ENCODE data around the gene MRPL27.
"Not testable (repeated sequence)": the region's sequence is repeated elsewhere in the genome, so short reads cannot be mapped to it uniquely, and the experiment has no call there.

Gene MRPL27

GRCh38 chr17:50372758-50373556 is at the start of gene MRPL27, which contains the start of gene EME1:
TSS of gene MRPL27 (minus strand) at chr17:50373184. CDS start at chr17:50373170, 14 bp downstream.
TSS of gene EME1 (plus strand) at chr17:50373229. CDS start at chr17:50375209, 1,980 bp downstream.
- peak within 1 kb of the TSS; percentile 94 for H3K4me3 ChIP-seq (ENCODE audit: low read length)

GRCh38 chr17:50422738-50423137 is 49.8 kb upstream of the MRPL27 start:
- H3K27me3 ChIP-seq (ENCODE audit: control insufficient read depth, insufficient read depth, low read length) = no peaks in the 10 kb centered on the region
- no peak overlapping the region for H3K4me3 ChIP-seq (ENCODE audit: low read length)
- no peak overlapping the region for H3K9ac ChIP-seq (ENCODE audit: low read length)
- no peaks in the 10 kb centered on the region for H3K36me3 ChIP-seq (ENCODE audit: control insufficient read depth, insufficient read depth, low read length)
- no peaks in the 10 kb centered on the region for H3K9me3 ChIP-seq (ENCODE audit: control insufficient read depth, low read length)
- peaks cover 55% of the 10 kb centered on the region for H3K4me1 ChIP-seq (ENCODE audit: control insufficient read depth, insufficient read depth, low read length)

More at GRCh38 chr17:50372758-50373556, at the start of gene MRPL27, which contains the start of gene EME1:
- H3K9me3 ChIP-seq (ENCODE audit: control insufficient read depth, low read length) = no peaks in the 10 kb centered on the region
- H3K4me1 ChIP-seq (ENCODE audit: control insufficient read depth, insufficient read depth, low read length) = peaks cover 12% of the 10 kb centered on the region
- H3K36me3 ChIP-seq (ENCODE audit: control insufficient read depth, insufficient read depth, low read length) = peaks cover 10% of the 10 kb centered on the region
- H3K9ac ChIP-seq (ENCODE audit: low read length) = peak within 1 kb of the TSS; percentile 75
- H3K27me3 ChIP-seq (ENCODE audit: control insufficient read depth, insufficient read depth, low read length) = no peaks in the 10 kb centered on the region

- Histone ChIP-seq H3K9me3 (ENCODE audit: control insufficient read depth, low read length) (no peaks in the 10 kb centered on the region), H3K4me3 (ENCODE audit: low read length) (no peak overlapping the region), H3K4me1 (ENCODE audit: control insufficient read depth, insufficient read depth, low read length) (peaks cover 42% of the 10 kb centered on the region), H3K9ac (ENCODE audit: low read length) (peak overlapping the region; percentile 73), H3K27me3 (ENCODE audit: control insufficient read depth, insufficient read depth, low read length) (no peaks in the 10 kb centered on the region), H3K36me3 (ENCODE audit: control insufficient read depth, insufficient read depth, low read length) (no peaks in the 10 kb centered on the region)
Observed at GRCh38 chr17:50421308-50422051, 48.5 kb upstream of the MRPL27 start.

GRCh38 chr17:50420419-50421112 is 47.6 kb upstream of the MRPL27 start:
- Histone ChIP-seq H3K9me3 (ENCODE audit: control insufficient read depth, low read length) (no peaks in the 10 kb centered on the region), H3K27me3 (ENCODE audit: control insufficient read depth, insufficient read depth, low read length) (no peaks in the 10 kb centered on the region), H3K4me1 (ENCODE audit: control insufficient read depth, insufficient read depth, low read length) (peaks cover 37% of the 10 kb centered on the region), H3K36me3 (ENCODE audit: control insufficient read depth, insufficient read depth, low read length) (no peaks in the 10 kb centered on the region), H3K9ac (ENCODE audit: low read length) (no peak overlapping the region), H3K4me3 (ENCODE audit: low read length) (no peak overlapping the region)

GRCh38 chr17:50419577-50419976 is 46.6 kb upstream of the MRPL27 start:
- peaks cover 28% of the 10 kb centered on the region for H3K4me1 ChIP-seq (ENCODE audit: control insufficient read depth, insufficient read depth, low read length)
- H3K4me3 ChIP-seq (ENCODE audit: low read length); H3K27me3 ChIP-seq (ENCODE audit: control insufficient read depth, insufficient read depth, low read length); H3K9ac ChIP-seq (ENCODE audit: low read length); H3K36me3 ChIP-seq (ENCODE audit: control insufficient read depth, insufficient read depth, low read length); H3K9me3 ChIP-seq (ENCODE audit: control insufficient read depth, low read length): not testable (repeated sequence)

GRCh38 chr17:50414808-50415207 is 41.8 kb upstream of the MRPL27 start:
- H3K4me1 ChIP-seq (ENCODE audit: control insufficient read depth, insufficient read depth, low read length) = no peaks in the 10 kb centered on the region
- no peak overlapping the region for H3K4me3 ChIP-seq (ENCODE audit: low read length)
- no peak overlapping the region for H3K9ac ChIP-seq (ENCODE audit: low read length)
- H3K36me3 ChIP-seq (ENCODE audit: control insufficient read depth, insufficient read depth, low read length) = no peaks in the 10 kb centered on the region
- no peaks in the 10 kb centered on the region for H3K27me3 ChIP-seq (ENCODE audit: control insufficient read depth, insufficient read depth, low read length)
- no peaks in the 10 kb centered on the region for H3K9me3 ChIP-seq (ENCODE audit: control insufficient read depth, low read length)

- Histone ChIP-seq H3K9me3 (ENCODE audit: control insufficient read depth, low read length) (no peaks in the 10 kb centered on the region), H3K9ac (ENCODE audit: low read length) (no peak overlapping the region), H3K27me3 (ENCODE audit: control insufficient read depth, insufficient read depth, low read length) (no peaks in the 10 kb centered on the region), H3K4me3 (ENCODE audit: low read length) (no peak overlapping the region), H3K4me1 (ENCODE audit: control insufficient read depth, insufficient read depth, low read length) (no peaks in the 10 kb centered on the region), H3K36me3 (ENCODE audit: control insufficient read depth, insufficient read depth, low read length) (no peaks in the 10 kb centered on the region)
Observed at GRCh38 chr17:50412188-50412732, 39.3 kb upstream of the MRPL27 start.

- no peaks in the 10 kb centered on the region for H3K27me3 ChIP-seq (ENCODE audit: control insufficient read depth, insufficient read depth, low read length)
- H3K36me3 ChIP-seq (ENCODE audit: control insufficient read depth, insufficient read depth, low read length) = no peaks in the 10 kb centered on the region
- no peaks in the 10 kb centered on the region for H3K4me1 ChIP-seq (ENCODE audit: control insufficient read depth, insufficient read depth, low read length)
- no peak overlapping the region for H3K9ac ChIP-seq (ENCODE audit: low read length)
- no peaks in the 10 kb centered on the region for H3K9me3 ChIP-seq (ENCODE audit: control insufficient read depth, low read length)
- H3K4me3 ChIP-seq (ENCODE audit: low read length) = no peak overlapping the region
Observed at GRCh38 chr17:50407921-50408320, 34.9 kb upstream of the MRPL27 start.

GRCh38 chr17:50406578-50406977 is 33.6 kb upstream of the MRPL27 start:
- Histone ChIP-seq H3K4me3 (ENCODE audit: low read length) (no peak overlapping the region), H3K4me1 (ENCODE audit: control insufficient read depth, insufficient read depth, low read length) (no peaks in the 10 kb centered on the region), H3K36me3 (ENCODE audit: control insufficient read depth, insufficient read depth, low read length) (no peaks in the 10 kb centered on the region), H3K9ac (ENCODE audit: low read length) (no peak overlapping the region), H3K9me3 (ENCODE audit: control insufficient read depth, low read length) (no peaks in the 10 kb centered on the region), H3K27me3 (ENCODE audit: control insufficient read depth, insufficient read depth, low read length) (no peaks in the 10 kb centered on the region)

- H3K36me3 ChIP-seq (ENCODE audit: control insufficient read depth, insufficient read depth, low read length); H3K27me3 ChIP-seq (ENCODE audit: control insufficient read depth, insufficient read depth, low read length); H3K9me3 ChIP-seq (ENCODE audit: control insufficient read depth, low read length); H3K4me1 ChIP-seq (ENCODE audit: control insufficient read depth, insufficient read depth, low read length); H3K9ac ChIP-seq (ENCODE audit: low read length); H3K4me3 ChIP-seq (ENCODE audit: low read length): not testable (repeated sequence)
Observed at GRCh38 chr17:50405351-50405750, 32.4 kb upstream of the MRPL27 start.

GRCh38 chr17:50399591-50399990 is 26.6 kb upstream of the MRPL27 start:
- H3K36me3 ChIP-seq (ENCODE audit: control insufficient read depth, insufficient read depth, low read length); H3K9me3 ChIP-seq (ENCODE audit: control insufficient read depth, low read length); H3K9ac ChIP-seq (ENCODE audit: low read length): not testable (repeated sequence)

GRCh38 chr17:50398672-50399071 is 25.7 kb upstream of the MRPL27 start:
- H3K4me1 ChIP-seq (ENCODE audit: control insufficient read depth, insufficient read depth, low read length); H3K9me3 ChIP-seq (ENCODE audit: control insufficient read depth, low read length); H3K4me3 ChIP-seq (ENCODE audit: low read length); H3K27me3 ChIP-seq (ENCODE audit: control insufficient read depth, insufficient read depth, low read length); H3K9ac ChIP-seq (ENCODE audit: low read length); H3K36me3 ChIP-seq (ENCODE audit: control insufficient read depth, insufficient read depth, low read length): not testable (repeated sequence)

More at GRCh38 chr17:50399591-50399990, 26.6 kb upstream of the MRPL27 start:
- H3K27me3 ChIP-seq (ENCODE audit: control insufficient read depth, insufficient read depth, low read length); H3K4me3 ChIP-seq (ENCODE audit: low read length); H3K4me1 ChIP-seq (ENCODE audit: control insufficient read depth, insufficient read depth, low read length): not testable (repeated sequence)

Data from mucosa of stomach (tissue), 1 donor.